GM21390 (cell line): ENCODE results near the gene TDRD7.
A peak's percentile ranks its signal among the peaks of the same experiment; 100 is the strongest.
"Not testable (repeated sequence)": the region's sequence is repeated elsewhere in the genome, so short reads cannot be mapped to it uniquely, and the experiment has no call there.

Experiments
- ATAC-seq: cut with Tn5 transposase; IDR thresholded peaks from one replicate; pipeline ENCODE4 v1.9.1; 2021; ENCODE audit not compliant: unreplicated experiment

TDRD7 gene

DNA sequence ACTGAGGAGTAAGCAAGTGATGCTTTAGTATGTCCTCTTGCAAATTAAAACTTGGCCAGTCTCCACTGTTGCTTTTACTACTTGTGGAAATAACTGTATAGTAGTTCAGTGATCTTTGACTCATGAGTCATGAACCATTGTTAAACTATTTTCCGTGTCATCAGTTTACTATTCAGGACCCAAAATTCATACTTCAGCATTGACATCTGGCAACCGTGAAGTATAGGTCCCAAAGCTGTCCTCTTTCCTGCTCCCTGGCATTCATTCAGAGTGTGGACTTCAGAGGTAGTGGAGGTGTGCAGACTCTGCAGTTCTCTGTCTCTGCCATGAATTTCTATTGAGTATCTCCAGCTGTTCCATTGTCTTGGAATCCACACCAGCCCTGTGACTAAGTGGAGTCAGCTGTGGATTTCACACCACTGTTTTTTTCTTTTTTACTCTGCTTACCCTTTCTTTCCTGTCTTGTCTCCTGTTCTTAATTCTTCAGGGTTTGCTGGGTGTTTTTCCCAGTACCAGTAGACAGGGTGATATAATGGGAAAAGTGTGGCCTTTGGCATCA lies 7.5 kb downstream of the TDRD7 start:
- ATAC-seq, result no peak

DNA sequence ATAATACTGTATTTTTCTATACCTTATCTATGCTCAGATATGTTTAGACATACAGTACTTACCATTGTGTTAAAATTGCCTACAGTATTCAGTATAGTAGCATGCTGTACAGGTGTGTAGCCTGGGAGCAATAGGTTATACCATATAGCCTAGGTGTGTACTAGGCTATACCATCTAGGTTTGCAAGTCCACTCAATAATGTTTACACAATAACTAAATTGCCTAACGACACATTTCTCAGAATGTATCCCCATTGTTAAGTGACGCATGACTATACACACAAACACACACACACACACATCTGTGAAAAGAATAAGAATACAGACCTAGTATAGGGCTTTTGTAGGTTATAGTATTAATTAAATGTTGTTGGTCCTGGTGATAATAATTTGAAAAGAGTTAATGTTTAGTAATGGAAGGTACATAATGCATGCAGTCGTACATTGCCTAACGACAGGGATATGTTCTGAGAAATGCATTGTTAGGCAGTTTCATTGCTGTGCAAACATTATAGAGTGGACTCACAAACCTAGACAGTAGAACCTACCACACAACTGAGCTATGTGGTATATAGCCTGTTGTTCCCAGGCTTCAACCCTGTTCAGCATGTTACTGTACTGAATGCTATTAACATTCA lies 13.6 kb downstream of the TDRD7 start:
- no peak for ATAC-seq

DNA sequence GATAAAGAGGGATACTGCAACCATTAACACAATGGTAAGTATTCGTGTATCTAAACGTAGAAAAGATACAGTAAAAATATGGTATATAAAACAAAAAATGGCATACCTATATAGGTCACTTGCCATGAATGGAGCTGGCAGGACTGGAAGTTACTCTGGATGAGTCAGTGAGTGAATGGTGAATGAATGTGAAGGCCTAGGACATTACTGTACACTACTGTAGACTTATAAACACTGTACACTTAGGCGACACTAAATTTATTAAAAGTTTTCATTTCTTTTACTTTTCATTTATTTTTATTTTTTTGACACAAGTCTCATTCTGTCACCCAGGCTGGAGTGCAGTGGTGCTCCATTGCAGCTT lies 14.1 kb downstream of the TDRD7 start:
- ATAC-seq, result no peak

DNA sequence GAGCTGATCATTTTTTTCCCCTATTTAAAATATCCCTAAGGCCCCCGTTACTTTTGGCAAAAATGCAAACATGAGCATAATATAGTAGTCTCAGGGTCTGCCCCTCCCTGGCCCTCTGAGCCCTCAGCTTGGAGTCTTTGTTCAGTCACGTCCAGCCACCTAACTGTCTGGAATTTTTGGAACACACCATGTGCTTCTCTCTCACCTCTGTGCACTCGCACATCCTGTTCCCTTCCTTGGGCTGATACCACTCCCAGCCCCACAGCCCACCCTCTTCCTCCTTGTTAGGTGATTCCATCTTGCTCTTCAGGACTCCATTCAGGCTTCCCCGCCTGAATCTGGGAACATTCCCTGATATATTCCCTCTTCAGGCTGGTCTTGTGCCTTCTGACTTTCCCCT lies 16.0 kb downstream of the TDRD7 start:
- no peak for ATAC-seq

DNA sequence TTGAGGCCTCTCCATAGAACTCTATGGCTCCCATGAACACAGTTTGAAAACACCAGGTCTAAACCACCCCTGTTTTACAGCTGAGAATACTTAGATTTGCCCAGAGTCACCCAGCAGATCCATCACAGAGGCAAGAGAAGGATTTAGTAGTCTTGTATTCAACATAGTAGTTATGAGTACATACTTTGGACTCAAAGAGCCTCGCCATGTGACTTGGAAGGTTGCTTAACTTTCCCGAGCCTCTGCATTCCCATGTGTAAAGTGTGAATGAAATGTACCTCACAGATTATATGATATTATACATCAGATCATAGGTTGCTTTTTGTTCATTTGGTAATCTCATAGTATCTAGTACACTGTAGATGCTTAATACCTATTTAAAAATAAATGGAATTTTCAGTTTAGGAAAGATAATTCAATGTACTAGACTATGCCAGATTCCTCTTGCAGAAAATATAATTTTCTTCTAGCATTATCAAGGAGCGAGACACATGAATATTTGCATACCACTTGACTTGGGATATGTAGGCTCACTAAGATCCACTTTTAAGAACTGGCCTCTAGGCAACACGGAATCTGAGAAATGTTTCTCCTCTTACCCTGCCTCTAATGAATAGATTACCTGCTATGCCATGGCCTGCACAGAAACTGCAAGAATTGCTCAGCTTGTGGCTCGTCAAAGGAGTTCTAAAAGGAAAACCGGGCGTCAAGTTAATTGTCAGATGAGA lies 18.6 kb downstream of the TDRD7 start:
- ATAC-seq, result no peak

DNA sequence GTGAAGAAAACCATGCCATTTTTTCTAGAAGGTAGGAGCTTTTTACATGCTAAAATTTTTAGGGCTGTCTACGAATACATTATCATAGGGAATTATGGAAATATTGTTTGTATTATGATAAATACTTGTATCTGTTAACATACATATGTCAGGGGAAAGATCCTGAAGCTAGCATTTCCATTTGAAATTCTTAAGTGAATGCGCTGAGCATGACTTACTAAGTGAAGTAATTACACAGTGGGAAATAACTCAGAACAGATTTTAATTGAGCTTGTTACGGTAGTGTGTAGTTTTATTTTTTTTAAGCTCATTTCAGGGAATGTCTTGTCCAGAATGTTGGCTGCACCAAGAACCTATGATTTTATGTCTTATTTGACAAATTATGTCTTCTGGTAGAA lies 19.1 kb downstream of the TDRD7 start:
- no peak for ATAC-seq

DNA sequence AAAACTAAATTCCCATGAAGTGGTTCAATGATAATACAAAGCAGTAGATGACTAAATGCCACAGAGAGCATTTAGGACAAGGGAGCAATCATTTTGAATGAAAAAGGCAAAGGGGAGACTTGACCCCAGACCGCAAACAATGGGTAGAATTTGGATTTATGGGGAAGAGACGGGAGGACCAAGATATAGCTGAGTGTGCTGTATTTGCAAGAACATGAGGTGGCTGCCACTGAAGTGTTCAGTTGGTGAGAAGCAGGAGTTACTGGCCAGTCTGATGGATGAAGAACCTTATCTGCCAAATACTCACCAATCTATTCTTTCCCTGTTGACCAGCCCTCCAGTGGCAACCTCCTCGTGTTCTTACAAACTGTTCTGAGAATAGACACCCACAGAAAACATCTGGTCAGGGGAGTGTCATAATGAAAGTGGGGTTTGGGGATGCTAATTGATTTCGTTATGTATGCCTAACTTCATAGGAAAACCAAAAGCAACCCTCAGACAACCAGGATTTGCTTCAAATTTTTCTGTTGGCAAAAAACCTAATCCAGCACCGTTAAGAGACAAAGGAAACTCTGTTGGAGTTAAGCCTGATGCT lies 19.8 kb downstream of the TDRD7 start:
- ATAC-seq, result no peak

DNA sequence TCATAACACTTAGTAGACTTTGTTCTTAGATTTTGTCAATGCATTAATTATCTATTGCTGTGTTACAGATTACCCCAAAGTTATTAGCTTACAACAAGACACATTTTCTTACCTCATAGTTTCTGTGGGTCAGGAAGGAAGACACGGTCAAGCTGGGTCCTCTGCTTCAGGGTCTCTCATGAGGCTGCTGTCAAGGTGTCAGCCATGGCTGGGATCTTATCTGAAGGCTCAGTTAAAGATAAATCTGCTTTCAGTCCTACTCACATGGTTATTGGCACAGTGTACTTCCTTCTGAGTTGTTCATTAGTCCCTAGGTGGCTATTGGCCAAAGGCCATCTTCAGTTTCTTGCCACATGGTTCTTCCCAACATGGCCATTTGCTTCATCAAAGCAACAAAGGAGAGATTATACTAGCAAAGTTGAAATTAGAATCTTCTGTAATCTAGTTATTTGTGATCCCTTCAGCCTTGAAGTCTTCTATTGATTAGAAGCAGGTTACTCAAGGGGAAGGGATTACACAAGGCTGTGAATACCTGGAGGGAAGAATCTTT lies 25.2 kb downstream of the TDRD7 start:
- ATAC-seq, result no peak

DNA sequence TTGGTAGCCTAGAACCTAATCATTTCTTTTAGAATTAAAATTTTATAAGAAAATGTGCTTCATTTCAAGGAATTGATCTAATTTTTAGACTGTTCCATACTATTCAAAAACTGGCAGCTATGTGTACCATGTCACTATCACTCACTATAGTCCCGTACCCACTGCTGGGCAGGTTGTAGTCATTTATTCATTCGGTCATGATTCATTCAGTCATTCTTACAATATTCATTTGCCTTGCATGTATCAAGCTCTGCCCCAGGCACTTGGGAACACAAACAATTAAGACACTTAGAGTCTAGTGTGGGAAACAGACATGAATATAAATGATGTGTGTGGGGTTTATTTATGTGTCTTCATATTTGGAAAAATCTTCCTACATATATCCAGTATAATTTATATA lies 26.4 kb downstream of the TDRD7 start:
- no peak for ATAC-seq

DNA sequence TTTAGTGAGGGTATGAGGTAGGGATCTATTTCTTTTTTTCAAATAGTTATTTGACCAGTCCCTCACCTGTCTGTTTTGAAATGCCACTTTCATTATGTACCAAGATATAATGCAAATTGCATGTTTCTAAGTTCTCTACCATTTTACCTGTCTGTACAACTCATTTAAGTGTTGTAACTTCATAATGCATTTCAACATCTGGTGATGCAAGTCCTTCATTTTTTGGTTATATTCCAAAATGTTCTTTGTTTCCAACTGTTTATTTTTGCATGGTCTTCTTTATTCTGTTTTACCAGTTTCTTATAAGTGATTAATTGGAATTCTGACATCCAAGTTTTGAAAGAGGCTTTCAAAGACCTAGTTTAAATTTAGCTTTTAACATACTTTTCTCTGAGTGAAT lies 26.8 kb downstream of the TDRD7 start:
- ATAC-seq, result no peak

DNA sequence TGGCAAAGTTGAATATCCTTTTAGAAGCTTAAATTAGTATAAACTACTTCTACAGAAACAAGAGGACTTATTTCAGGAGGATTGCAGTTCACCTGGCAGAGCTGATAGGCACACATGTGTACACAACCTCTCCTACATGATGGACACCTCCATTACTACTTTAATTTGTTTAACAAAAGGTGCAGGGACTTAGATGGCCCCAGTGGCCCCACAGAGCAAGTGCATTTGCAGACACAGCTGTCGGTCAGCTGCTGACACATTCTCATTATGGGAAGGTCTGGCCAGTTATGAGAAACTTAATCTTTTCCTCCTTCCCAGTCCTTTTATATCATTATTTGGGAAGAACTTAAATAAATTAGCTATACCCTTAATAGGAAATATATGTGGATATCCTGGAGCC lies 28.3 kb downstream of the TDRD7 start:
- ATAC-seq, result no peak

DNA sequence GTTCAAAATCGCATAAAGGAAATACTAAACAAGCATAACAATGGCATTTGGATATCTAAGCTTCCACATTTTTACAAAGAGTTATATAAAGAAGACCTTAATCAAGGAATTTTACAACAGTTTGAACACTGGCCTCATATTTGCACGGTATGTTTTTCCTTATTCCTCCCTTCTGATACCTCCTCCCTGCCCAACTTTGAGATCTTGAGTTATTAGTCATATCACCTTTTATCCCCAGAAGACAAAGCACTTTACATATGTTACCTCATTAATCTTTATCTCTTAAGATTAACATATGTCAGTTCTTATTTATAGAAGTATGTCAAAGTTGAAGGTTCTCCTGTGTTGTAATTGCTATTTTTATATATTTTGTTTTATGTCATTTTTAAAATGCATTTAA lies 29.8 kb downstream of the TDRD7 start:
- ATAC-seq, result no peak

DNA sequence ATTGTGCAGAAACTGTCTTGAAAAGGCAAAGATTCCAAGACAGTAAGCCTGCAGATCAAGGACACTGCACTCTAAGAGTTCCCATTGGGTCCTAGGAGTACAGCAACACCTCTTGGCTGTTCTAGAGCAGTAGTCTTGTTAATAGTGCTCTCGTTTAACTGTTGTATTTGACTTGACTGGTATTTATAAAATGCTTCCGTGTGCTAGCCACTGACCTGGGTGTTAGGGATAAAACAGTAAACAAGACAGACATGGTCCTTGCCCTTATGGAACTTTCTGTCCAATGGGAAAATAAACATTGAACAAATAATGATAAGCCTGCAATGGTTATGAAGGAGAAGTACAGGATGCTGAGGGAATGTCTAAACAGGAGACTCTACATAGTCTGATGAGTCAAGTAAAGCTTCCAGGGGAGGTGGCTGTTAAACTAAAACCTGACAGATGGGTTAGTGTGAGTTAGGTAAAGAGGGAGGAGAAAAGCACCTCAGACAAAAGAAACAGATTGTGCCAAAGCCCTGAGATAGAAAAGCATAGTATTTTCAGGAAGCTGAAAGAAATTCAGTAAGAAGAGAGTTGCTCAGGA lies 33.3 kb downstream of the TDRD7 start:
- no peak for ATAC-seq

DNA sequence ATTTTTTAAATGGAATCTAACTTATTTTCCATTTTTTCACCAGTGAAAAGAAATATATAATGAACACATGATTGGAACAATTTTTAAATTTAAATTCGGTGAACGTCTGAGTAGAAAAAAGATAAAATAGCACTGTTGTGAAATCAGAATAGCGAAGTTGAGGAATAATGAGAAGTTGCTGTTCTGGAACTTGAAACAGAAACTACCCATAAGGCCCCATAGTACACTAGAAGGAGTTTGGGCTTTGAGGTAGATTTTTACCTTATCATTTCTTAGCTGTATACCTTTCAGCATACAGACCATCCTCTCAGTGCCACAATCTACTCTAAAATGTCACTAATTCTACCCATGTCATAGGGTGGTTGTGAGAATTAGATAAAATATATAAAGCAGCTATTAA lies 35.1 kb downstream of the TDRD7 start:
- no peak for ATAC-seq

DNA sequence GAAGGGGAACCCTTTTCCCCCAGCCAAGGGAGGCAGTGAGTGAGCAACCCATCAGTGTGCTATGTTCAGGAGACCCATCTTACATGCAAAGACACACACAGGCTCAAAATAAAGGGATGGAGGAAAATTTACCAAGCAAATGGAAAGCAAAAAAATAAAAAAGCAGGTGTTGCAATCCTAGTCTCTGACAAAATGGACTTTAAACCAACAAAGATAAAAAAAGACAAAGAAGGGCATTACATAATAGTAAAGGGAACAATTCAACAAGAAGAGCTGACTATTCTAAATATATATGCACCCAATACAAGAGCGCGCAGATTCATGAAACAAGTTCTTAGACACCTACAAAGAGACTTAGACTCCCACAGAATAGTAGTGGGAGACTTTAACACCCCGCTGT lies 41.7 kb downstream of the TDRD7 start:
- ATAC-seq, result not testable (repeated sequence)

DNA sequence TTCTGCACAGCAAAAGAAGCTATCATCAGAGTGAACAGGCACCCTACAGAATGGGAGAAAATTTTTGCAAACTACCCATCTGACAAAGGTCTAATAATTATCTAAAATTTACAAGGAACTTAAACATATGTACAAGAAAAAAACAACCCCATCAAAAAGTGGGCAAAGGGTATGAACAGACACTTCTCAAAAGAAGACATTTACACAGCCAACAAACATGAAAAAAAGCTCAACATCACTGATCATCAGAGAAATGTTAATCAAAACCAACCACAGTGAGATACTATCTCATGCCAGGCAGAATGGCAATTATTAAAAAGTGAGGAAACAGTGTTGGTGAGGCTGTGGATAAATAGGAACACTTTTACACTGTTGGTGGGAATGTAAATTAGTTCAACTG lies 44.9 kb downstream of the TDRD7 start:
- not testable (repeated sequence) for ATAC-seq

DNA sequence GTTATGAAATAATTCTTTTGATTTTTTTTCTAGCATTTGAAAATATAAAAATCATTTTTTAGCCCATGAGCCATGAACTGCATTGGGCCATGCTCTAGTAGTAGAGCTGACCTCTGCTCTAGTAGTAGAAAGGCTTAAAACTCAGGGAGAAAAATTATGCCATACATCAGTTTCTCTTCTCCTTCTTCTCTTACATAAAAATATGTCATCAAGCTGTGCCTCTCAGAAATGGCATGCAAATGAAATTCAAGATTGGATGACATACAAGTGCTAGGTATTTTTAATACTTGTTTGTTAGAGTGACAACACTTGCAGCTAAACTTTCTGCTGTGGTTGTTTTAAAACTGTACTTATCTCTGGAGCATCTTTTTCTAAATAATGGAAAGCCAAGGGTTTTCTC lies 47.4 kb downstream of the TDRD7 start:
- ATAC-seq, result no peak

DNA sequence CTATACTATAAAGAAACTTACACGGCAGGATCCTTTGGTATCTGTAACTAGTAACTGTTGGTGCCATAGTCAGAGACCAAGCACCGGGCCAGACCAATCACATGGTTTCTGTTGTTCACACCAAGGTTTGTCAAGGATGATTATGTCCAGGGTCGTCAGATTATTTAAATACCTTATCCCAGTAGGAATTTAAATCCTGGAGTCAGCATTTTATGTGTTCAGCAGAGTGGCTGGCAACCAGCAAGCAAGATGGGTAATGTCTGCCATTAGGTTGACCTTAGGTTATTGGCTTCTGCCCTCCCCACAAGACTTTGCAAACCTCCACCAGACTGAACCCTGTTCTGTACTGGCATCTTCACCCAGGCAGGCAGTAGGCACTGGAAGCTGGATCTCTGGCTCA lies 50.3 kb downstream of the TDRD7 start:
- no peak for ATAC-seq

DNA sequence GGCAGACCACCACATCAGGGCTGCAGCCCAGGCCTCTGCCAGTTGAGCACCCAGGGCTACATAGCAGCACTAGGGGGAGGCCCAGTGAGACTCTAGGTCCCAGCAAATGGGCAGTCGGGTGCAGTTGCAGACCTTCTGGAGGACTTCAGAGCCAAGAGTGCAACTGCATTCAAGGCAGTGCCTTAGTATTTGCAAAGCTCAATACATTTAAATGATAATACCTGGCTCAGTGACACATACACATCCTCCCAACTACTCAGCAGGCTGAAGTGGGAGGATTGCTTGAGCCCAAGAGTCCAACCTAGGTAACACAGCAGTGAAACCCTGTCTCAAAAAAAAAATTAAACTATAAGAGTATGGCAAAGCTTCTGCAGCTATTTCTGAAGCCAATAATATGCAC lies 51.0 kb downstream of the TDRD7 start:
- no peak for ATAC-seq

DNA sequence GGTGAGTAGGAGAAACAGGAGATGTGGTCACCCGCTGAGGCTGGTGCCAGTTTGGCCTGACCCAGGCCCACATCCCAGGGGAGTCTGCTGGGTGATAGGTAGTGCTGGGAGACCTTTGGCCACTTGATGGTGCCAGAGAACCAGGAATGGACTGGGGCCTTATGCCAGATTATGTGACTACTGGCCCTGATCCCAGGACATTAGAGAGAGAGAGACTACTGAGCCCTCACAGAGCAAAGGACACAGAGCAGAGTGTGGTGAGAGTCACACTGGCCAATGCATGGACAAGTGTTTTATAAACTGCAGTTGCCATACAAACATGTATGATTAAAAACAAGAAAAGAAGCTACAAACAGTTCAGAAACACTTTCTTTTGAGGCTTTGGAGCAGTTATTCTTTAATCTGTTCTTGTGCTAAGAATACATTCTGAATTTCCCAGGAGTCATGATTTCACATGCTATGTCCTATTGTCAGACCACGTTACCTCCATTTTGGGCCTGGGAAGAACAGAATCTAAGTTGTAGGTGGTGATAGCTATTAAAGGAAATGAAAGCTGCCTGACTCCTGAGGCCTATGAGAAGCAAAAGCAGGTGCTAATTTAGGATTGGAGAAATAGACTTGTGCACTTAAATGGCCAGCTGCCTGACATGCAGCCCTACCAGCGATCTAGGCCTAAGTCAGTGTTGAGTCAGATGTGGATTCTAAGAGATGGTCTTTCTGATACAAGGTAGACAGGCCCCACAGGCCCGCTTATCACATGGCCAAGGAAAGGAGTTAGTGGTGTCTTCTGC lies 57.0 kb downstream of the TDRD7 start:
- ATAC-seq, result peak; percentile 81

DNA sequence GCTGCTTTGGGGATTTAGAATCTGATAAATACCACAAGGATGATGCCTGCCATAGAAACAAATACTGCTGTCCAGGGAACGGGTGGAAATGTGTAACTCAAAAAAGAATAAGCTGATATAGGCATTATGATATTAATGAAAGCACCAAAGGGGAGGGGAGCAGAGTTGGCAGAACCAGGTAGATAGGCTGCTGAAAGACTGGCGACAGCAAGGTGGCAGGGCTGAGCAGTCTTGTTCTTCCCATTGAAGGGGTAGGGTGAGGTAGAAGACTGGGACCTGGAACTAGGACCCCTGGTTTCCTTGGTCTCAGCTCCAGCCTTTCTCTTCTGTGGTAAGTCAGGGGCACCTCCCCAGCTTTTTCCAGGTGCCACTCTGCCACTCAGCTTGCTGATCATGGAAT lies 58.2 kb downstream of the TDRD7 start:
- ATAC-seq, result no peak
